GM19468 (cell line): Measurements from ENCODE around the gene DUSP6.

Source experiments
- ATAC-seq: cut with Tn5 transposase; IDR thresholded peaks from one replicate; pipeline ENCODE4 v1.9.1; 2021; ENCODE audit warnings: mild to moderate bottlenecking, moderate library complexity, moderate number of reproducible peaks; ENCODE audit not compliant: unreplicated experiment; ENCODE audit errors: extremely low read depth

DUSP6 gene

DNA sequence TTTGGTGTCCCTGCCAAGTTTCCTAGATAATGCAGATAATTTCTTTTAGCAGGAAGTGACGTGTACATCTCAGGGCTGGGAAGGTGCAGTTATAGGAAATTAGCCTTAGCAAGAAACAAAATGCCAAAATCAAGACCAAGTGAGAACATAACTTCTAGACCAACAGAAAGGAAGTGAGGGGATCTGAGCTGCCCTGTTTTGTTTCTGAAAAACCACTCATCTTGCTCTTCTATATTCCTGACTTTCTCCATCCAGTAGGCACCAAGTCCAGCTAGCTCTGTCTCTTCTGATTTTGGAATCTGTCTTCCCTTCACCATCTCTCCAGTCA lies 23.9 kb upstream of the DUSP6 start:
- ATAC-seq, result no peak

DNA sequence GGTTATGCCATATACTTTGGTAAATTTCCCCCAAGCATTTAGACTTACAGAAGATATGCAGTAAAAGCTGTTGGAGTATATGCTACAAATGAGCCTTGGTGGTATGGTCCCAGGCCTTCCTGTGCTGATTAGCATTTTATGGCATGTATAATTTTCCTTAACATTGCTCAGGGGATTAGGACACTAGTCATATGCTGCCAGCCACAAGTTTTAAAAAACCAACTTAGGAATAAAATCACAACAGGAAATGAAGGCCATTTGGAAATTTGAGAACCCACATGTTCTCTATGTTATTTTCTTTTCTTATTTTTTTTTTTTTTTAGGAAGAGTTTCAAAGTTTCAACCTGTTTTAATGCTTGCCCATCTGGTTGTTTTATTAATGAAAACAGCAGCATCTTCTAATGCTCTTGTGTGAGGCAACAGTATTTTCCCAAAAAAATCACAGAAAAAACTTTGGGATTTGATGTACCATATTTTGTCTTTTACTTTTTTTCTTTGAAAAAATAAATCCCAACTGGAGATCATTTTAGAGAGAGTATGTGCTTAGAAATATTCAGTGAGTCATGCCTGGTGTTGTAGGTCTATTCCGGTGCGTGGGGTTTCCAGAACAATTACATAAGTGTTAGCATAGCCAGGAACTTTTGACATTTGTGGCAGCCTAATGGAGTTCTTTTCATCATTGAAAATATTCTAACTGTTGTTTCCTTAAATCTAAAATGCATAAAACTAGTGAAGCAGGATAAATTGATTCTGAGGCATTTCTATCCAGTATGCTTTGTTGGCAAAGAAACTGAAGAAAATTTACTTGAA lies 21.7 kb upstream of the DUSP6 start:
- no peak for ATAC-seq

DNA sequence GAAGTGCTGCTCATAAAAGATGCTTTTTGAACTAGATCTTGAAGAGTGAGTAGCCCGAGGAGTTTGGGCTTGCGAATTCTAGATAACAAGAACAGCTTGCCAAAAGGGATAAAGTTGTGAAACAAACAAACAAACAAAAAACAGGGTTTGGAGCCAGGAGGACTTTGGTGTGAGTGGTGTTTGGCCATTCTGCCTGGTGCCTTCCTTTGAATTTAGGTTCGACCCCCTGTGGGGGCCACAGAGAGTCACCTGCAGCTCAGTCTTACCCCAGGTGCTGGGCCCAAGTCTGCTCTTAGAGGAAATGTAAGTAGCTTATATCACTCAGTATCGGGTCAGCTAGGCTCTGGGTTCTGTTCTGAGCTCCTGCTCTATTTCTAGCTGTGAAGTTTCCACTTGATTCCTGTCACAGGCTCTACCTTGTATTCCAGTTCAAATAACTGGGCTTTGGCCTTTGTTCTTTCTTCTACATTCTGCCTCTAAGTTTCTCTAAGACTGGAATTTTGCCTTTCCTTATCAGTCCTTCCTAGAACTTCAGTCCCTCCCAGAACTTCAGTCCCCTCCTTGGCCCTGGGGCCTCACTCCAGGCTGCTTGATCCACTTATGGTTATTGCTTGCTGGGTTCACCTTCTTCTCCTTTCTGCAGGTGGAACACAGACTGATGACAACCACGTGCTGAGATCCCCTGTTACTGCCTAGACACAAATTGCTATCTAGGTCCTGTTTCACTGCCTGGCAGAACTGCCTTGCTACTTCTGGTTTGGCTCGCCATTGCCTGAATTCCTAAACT lies 20.5 kb upstream of the DUSP6 start:
- no peak for ATAC-seq

DNA sequence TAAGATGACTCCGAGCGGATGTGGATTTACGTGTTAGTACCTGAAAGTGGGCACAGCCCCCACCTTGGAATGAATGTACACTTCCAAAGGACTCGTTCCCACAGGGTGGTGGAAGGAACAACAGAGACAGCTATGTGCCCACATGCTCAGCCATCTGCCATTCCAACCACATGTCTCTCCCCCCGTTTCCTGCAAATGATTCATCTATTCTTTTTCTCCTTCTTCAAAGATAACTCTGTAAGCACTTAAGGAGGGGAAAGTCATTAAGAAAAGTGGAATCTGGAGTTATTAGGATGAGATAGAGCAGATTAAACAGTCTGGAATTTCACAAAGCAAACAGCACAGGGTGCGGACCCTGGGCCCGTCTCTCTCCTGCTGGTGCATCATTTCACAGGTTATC lies 18.5 kb upstream of the DUSP6 start:
- no peak for ATAC-seq

DNA sequence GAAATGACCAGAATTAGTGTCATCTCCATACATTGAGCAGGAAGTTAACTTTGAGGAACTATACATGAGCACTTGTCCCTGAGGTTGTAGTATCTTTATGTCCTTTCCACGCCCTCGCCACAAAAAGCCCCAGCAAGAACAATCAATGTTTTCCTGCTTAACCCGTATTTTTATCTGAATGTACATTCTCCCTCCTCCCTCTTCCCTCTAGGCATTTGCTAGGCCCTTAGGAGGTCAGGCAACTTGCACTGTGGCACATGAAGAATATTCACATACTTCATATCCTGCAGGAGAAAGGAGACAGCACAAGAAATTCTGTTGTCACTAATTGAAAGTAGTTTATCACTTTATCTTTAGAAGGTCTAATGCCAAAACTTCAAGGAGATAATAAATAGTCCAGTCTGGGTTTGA lies 18.1 kb upstream of the DUSP6 start:
- no peak for ATAC-seq

DNA sequence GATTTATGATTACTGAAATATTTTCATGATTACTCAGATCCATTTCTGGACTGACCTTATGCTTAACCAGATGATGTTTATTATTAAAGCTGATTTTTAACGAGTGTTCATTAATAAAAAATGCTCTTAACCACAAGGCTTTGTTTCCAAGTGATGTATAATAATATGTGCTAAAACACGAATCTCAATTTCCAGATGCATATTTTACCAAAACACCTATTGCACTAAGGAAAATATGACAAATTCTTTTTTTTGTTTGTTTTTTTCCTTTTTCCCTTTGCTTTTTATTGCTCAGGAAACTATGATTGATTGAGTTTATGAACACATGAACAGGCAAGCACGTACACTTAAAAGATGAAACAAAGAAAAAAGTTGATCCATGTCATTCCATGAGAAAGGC lies 16.9 kb upstream of the DUSP6 start:
- ATAC-seq, result no peak

DNA sequence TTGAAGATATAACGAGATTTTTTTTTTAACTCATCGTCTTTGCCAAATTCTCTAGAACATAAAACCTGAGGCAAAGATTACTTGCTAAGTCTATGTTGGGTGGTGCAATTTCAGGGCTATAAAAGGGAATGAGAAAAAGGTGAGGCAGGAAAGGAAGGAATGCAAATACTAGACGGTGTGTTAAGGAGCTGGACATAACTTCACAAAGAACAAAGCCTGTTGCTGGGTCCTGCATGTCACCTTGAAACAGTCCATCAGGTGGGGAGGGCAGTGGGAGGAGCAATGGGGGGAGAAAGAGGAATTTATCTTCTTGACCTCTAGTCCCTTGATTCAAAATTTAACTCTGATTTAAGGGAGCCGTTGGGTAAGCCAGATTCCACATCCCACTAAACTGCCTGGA lies 16.1 kb upstream of the DUSP6 start:
- ATAC-seq, result no peak

DNA sequence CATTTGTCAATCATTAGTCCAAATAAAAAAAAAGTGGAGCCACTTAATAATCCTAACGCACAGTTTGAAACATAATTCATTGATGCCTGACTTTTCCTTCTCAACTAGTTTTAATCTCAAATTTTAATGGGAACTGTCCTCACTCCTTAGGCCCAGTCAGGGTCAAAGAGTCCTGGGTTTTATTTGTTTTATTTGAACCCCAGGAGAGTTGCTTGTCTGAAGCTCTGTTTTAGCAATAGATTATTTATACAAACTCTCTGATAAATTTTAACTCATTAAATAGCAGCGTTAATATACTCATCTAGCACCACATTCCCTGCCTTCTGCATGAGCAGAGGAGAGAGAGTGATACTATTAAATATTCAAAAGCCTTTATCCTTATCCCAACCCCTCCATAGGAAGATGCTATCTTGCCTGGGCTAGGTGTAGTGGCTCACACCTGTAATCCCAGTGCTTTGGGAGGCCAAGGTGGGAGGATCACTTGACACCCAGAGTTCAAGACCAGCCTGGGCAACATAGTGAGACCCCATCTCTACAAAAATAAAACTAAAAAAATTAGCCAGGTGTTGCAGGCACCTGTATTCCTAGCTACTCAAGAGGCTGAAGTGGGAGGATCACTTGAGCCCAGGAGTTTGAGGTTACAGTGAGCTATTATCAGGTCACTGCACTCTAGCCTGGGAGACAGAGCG lies 14.5 kb upstream of the DUSP6 start:
- ATAC-seq, result no peak

DNA sequence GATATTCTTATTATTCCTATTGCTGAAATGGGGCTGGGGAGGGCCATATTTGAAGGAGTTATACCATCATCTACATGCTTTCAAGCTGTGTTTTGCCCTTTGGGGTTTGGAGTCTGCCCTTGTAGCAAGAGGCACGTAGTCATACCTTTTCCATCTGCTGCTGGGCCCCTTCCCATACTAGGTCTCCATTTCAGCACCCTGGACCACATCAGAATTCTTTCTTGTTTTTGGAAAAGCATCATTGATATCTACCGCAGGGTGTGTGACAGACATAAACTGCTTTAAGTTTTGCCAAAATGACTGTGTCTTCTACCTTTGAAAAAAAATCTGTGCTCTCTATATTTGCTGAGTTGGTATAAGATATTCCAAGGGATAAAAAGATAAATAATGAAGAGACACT lies 12.3 kb upstream of the DUSP6 start:
- no peak for ATAC-seq

DNA sequence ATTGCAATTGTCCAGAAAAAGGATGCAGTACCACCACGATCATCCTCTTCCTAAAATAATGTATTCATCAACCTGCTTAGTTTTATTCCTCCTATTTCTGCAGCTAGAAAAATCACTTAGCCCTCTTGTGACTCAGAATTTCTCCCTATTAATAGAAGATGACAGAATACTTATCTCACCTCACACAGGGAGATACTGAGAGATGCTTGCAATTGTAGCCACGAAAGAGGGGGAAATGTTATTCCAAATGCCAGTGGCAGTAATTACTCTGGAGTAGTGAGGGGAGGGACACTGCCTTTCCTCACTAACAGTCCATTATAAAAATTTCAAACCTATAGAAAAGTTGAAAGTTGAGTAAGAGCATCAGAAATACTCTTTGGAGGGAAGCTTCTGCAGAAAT lies 11.8 kb upstream of the DUSP6 start:
- no peak for ATAC-seq

DNA sequence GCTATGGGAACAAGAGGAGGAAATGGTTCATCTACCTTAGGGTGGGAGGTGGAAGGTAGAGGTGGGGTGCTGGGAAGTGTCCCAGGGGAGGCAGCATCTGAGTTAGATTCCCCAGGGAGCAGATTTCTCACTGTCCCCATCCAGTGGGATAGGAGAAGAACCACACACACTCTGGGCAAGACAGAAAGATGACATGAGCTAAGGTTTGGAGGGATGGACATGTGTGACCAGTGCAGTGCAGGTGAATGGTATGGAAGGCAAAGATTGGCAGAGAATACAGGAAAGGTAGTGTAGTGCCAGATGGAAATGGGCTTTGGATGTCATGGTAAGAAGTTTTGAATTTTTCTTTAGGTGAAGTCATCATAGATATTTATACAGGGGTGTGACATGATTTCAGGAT lies 11.3 kb upstream of the DUSP6 start:
- no peak for ATAC-seq

DNA sequence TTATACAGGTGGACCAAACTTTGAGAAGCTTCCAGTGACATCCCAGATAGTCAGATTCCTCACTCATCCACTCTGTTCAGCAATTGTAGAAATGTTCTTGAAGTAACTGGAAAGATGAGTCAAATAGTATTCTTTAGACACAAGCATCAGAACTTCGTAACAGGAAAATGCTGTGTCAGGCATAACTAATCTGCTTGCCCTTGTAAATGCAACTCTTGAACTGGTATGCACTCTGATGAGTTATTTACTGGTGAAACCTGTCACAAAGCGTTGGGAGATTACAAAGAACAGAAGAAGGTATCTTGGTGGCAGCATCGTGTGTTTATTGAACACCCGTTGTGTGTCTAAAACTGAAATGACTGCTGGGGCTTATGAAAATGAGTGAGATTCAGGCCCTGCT lies 10.8 kb upstream of the DUSP6 start:
- ATAC-seq, result no peak

DNA sequence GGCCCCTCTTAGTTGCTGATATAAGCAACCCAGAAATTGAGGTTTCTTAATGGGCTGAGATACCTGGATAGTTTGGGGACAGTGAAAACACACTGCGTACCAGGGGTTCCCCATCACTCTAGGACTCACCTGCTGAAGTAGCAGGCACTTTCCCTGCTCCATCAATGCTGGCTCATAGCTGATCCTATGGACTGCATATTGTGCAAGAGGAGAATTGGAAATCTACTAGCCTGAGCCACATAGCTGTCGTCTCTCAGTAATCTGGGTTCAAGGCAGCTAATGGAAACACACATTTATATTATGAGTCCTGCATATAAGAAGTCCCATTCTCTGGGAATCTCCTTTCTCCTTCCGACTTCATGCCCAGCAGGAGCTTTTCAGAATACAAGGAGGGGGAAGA lies 7.3 kb upstream of the DUSP6 start:
- ATAC-seq, result no peak

DNA sequence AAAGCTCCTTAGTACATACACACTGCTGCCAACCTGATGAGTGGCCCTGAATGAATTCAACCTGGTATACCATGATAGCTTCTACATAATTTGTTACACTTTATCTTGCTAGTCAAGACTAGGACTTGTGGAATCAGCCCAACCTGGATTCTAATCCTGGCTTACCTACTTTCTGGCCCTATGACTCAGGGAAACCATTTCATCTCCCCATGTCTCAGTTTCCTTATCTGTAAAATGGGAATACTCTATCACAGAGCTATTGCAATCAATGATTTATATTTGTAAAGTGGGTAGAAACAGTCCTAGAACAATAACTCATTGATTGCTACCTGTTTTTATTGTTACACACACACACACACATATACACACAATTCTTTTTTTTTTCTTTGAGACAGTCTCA lies 6.5 kb upstream of the DUSP6 start:
- ATAC-seq, result no peak

DNA sequence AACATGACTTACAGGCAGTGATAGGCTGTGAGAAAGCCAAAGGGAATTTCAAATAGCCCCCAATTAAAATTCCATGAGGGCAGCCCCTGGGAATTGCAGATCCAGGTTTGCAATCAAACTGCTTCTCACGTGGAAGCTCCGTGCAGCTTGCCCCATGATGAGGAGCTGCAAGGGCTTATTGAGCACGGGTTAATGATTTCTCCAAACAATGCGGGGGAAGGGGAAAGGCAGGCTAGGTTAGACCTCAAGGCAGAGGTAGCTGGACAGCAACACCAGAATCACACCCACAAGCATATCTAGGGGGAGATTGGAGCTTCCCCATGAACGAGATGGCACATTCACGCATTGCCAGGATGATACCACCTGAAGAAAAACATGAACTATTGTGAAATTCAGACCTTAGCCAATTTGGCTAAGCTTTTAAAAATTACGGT lies 5.0 kb upstream of the DUSP6 start:
- no peak for ATAC-seq

DNA sequence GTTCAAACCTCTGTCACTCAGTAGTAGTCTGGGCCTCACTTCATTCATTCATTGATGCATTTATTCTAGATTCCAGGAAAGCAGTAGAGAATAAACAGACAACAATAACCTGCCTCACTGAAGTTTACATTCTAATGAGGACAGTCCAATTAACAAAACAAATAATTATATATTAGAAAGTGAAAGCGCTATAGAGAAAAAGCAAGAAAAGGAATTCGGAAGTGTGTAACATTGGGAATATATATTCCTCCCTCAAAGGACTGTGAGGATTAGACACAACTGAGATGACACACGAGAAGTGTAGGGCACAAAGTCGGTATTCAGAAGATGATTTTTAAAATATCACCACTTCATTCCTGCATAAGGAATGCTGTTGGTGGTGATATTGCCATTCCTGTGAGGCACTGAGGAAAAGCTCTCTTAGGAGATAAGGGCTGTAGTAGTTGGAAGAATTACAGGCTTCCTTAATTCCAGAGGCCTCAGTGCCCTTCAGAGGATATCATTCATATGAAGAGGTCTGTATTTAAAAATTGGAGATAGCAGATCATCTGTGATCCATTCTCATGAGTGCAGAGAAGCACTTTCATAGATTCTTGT lies 3.9 kb upstream of the DUSP6 start:
- no peak for ATAC-seq

DNA sequence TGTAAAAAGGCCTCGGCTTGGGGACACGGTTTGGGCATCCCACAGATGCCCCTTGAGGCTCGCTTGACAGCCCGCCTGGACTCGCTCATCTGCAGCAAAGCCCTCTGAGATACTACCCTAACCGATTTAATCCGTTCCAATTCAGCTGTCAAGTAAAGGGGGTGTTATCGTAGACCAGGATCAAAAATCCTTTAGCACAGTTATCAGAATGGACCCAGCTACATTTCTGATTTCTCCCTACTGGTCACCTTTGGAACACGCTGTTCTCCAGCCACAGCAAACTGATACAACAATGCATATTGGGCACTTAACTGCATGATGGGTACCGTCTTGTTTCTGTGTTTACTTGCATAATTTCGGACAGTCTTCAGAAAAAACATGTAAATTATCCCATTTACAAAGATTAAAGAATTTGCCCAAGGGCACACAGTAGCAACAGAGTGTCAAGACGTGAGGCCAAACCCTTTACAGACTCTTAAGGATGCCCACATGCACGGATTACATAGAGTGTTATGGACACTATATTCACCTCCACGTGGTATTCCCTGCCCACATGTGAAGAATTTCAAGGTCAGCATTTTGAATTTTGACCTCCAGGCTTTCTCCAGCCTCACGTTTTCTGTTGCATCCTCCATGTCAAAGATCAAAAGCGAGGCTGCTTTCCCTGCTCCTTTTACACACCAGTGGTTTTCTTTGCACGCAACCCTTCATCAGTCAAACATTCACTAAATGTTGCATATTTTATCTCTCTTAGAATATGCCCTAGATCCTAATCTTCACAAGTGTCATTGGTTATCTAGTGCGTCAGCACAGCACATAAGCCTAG lies 3.2 kb upstream of the DUSP6 start:
- ATAC-seq, result no peak

DNA sequence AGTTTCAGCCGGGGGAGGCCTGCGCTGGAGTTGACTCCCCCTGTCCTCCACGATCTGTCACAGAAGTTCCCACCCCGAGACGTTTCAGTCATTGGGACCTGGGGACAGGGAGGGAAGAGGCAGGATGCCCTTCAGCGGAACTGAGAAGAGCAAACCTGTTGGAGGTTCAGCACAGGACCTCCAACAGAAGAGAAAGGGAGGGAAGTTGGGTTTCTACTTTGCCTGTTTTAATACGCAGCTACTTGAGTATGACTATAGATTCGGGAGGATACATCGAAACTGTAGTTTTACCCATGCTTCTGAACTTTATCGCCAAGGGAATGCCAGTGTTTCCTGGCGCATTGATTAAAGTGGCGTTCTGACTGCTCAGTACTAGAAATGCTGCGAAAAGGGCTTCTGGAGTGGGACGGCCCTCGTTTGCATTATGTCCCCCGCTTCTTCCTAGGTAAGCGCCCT lies 2.3 kb upstream of the DUSP6 start:
- ATAC-seq, result no peak

DNA sequence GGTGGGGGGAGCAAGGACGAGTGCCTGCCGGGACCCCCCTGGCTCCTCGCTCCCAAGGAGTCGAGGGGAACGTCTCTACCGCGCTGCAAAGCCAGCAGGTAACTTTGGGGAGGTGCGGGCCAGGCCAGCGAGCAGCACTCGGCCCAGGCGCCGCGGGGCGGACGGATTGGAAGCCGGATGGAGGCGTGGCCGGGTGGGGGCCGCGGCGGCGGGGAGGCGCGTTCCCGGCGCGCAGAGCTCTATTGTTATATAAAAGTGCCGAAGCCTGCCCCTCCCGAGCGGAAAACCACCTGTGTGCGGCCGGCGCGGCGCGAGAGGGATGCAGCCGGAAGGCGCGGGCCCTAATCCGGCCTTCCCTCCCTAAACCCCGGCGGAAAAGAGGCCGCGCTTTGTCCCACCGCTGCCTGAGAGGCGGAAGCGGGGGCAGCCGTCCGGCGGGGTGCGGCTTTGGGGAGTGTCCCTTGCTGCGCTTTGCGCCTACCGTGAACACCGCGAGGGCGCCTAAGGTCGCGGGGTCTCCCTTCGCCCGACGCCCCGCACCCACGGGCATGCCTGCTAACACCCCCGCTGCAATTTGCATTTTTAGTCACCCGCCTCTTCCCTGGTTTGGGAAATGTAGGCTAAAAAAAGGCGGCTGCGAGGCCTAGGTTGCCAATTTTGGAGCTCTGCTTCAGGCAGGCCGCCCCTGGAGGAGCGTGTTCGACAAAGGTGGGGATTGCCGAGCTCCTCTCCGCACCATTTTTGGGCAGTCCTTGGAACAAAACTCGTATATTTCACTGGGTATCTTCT lies 1.7 kb upstream of the DUSP6 start:
- no peak for ATAC-seq
